Rectal smooth muscle tissue (tissue), 1 donor: ENCODE measurements around the gene HSFY1.
"Not testable (repeated sequence)": the region's sequence is repeated elsewhere in the genome, so short reads cannot be mapped to it uniquely, and the experiment has no call there.

Source experiments
- H3K27ac ChIP-seq: one replicate; pipeline ENCODE4 v1.7.0; 2013; ENCODE audit warnings: low read depth, low read length, inconsistent platforms
- H3K27me3 ChIP-seq: one replicate; pipeline ENCODE4 v1.7.0; 2013; ENCODE audit warnings: low read length; ENCODE audit not compliant: control insufficient read depth, insufficient read depth
- H3K36me3 ChIP-seq: one replicate; pipeline ENCODE4 v1.7.0; 2013; ENCODE audit warnings: low read length; ENCODE audit not compliant: control insufficient read depth, insufficient read depth
- H3K4me1 ChIP-seq: one replicate; pipeline ENCODE4 v1.7.0; 2013; ENCODE audit warnings: low read length; ENCODE audit not compliant: control insufficient read depth, insufficient read depth
- H3K4me3 ChIP-seq: one replicate; pipeline ENCODE4 v1.7.0; 2013; ENCODE audit warnings: low read length
- H3K9ac ChIP-seq: one replicate; pipeline ENCODE4 v1.7.0; 2013; ENCODE audit warnings: low read length

HSFY1 gene

GRCh38 chrY:18546420-18546819 is at the start of gene HSFY1:
Gene HSFY1, plus strand, starts transcription at chrY:18546720. Its CDS starts 68 bp downstream, at chrY:18546788.
- H3K4me1 ChIP-seq, H3K27me3 ChIP-seq, H3K27ac ChIP-seq, H3K36me3 ChIP-seq, H3K9ac ChIP-seq, H3K4me3 ChIP-seq: not testable (repeated sequence)

- not testable (repeated sequence) for H3K27ac ChIP-seq, H3K36me3 ChIP-seq, H3K4me1 ChIP-seq, H3K4me3 ChIP-seq, H3K27me3 ChIP-seq, H3K9ac ChIP-seq
These were observed 42.3 kb upstream of the HSFY1 start for GRCh38 chrY:18504266-18504665.

- not testable (repeated sequence) for H3K4me3 ChIP-seq, H3K27me3 ChIP-seq, H3K4me1 ChIP-seq, H3K36me3 ChIP-seq, H3K27ac ChIP-seq, H3K9ac ChIP-seq
These were observed 15.4 kb upstream of the HSFY1 start for GRCh38 chrY:18530995-18531655.

GRCh38 chrY:18538952-18539351 is 7.6 kb upstream of the HSFY1 start:
- not testable (repeated sequence) for H3K36me3 ChIP-seq, H3K4me1 ChIP-seq, H3K27me3 ChIP-seq, H3K4me3 ChIP-seq, H3K27ac ChIP-seq, H3K9ac ChIP-seq

- H3K4me3 ChIP-seq, H3K4me1 ChIP-seq, H3K9ac ChIP-seq, H3K27me3 ChIP-seq, H3K36me3 ChIP-seq, H3K27ac ChIP-seq: not testable (repeated sequence)
These were observed 6.6 kb downstream of the HSFY1 start for GRCh38 chrY:18553132-18553531.

- not testable (repeated sequence) for H3K27ac ChIP-seq, H3K36me3 ChIP-seq, H3K4me1 ChIP-seq, H3K9ac ChIP-seq, H3K27me3 ChIP-seq, H3K4me3 ChIP-seq
These were observed 19.4 kb downstream of the HSFY1 start for GRCh38 chrY:18565915-18566314.
